ENCODE measurements around the gene RPL10A.
A peak's percentile ranks its signal among the peaks of the same experiment; 100 is the strongest.
"Not testable (repeated sequence)": the region's sequence is repeated elsewhere in the genome, so short reads cannot be mapped to it uniquely, and the experiment has no call there.

The RPL10A gene

DNA sequence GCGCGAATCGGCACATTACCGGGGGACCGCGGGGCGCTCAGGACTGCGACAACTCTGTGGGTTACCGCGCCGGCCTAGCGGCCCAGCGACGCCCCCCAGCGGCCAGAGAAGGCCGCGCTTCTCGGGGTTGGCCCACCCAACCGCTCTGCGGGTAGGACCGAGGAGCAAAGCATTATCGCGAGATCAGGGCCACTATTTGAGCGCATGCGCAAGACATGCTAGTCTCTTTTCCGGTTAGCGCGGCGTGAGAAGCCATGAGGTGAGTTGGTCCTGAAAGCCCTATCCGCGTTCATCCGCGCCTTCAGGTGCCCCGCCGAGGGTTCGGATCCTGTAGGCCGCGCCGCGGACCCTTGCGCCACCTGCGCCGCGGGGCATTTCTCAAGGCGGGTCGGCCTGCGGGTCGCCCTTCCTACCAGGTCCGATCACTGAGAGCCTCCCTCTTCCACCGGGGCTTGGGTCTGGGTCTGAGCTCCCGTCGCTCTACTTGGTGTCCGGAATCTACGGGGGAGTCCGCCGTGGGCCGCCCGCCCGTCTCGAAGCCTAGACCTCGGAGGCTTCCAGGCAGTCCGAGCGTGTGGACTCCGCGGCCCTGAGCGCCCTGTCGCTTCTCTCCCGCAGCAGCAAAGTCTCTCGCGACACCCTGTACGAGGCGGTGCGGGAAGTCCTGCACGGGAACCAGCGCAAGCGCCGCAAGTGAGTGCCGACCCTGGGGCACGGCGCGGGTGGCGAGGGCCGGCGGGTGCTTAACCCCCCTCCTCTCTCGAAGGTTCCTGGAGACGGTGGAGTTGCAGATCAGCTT, at the start of gene RPL10A:
Gene RPL10A, plus strand, starts transcription at position 221 of the 799 bp plus-strand sequence. Its CDS starts 34 bp downstream, at position 255.
- DNase-seq = peak; percentile 94

DNA sequence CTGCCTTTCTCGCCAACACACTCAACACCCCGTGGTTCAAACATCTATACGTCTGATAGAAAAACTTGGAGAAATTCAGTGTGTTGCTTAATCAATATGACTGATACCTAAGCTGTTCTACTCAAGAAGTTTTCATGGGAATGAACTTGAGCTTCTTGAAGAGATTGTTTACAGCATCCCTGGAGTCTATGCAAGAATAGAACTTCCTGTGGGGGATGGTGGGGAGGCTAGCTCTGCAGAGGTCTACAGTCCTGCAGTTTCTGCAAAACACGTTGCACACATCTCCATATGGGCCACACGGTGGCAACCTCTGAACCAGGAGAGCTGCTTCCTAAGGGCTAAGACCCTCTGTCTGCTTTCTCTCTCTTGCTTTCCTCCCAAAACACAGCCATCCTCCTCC, 48.8 kb upstream of the RPL10A start:
- no peak for DNase-seq

DNA sequence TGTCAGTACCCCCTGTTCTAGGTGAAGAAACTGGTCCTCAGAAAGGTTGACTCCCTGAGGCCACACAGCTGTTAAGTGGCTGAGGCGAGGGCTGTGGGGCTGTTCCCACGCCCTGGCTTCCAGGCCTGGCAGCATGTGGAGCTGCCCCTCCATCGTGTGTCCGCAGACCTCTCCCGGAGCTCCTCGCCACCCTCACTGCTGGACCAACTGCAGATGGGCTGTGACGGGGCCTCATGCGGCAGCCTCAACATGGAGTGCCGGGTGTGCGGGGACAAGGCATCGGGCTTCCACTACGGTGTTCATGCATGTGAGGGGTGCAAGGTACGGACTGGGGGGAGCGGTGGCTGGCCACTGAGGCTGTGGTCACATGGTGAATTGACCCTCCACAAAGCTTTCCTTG, 48.2 kb upstream of the RPL10A start:
- DNase-seq = no peak

DNA sequence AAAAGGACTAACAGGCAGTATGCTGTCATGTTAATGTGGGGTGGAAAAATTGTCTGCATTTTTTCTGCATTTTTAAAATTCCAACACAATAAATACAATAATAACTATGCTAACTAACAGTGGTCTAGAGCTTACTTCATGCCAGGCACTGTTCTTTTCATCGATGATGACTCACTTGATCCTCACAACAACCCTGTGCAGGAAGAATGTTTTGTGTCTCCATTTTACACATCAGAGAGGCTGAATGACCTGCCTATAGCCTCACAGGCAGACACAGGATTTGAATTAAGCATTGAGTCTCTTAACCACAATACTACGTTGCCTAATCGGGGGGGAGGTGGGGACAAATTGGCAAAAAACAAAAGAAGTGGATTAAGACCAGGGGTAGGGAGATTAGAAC, 42.9 kb upstream of the RPL10A start:
- no peak for DNase-seq

DNA sequence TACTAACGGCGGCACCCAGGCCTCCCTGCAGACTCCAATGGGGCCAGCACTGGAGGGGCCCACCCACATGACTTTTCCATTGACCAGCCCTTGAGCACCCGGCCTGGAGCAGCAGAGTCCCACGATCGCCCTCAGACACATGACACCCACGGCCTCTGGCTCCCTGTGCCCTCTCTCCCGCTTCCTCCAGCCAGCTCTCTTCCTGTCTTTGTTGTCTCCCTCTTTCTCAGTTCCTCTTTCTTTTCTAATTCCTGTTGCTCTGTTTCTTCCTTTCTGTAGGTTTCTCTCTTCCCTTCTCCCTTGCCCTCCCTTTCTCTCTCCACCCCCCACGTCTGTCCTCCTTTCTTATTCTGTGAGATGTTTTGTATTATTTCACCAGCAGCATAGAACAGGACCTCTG, 42.1 kb upstream of the RPL10A start:
- DNase-seq = no peak

DNA sequence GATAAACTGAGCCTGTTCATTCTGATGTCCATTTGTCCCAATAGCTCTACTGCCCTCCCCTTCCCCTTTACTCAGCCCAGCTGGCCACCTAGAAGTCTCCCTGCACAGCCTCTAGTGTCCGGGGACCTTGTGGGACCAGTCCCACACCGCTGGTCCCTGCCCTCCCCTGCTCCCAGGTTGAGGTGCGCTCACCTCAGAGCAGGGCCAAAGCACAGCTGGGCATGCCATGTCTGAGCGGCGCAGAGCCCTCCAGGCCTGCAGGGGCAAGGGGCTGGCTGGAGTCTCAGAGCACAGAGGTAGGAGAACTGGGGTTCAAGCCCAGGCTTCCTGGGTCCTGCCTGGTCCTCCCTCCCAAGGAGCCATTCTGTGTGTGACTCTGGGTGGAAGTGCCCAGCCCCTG, 40.8 kb upstream of the RPL10A start:
- no peak for DNase-seq

DNA sequence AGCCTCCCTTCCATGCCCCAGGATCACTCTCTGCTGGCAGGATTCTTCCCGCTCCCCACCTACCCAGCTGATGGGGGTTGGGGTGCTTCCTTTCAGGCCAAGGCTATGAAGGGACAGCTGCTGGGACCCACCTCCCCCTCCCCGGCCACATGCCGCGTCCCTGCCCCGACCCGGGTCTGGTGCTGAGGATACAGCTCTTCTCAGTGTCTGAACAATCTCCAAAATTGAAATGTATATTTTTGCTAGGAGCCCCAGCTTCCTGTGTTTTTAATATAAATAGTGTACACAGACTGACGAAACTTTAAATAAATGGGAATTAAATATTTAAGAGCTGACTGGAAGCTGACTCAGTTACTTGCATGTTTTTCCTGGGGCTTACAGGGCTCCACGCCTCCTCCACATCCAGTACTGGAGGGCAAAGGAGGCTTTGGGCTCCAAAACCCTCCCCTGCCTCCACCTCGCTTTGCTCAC, 40.3 kb upstream of the RPL10A start:
- no peak for DNase-seq

DNA sequence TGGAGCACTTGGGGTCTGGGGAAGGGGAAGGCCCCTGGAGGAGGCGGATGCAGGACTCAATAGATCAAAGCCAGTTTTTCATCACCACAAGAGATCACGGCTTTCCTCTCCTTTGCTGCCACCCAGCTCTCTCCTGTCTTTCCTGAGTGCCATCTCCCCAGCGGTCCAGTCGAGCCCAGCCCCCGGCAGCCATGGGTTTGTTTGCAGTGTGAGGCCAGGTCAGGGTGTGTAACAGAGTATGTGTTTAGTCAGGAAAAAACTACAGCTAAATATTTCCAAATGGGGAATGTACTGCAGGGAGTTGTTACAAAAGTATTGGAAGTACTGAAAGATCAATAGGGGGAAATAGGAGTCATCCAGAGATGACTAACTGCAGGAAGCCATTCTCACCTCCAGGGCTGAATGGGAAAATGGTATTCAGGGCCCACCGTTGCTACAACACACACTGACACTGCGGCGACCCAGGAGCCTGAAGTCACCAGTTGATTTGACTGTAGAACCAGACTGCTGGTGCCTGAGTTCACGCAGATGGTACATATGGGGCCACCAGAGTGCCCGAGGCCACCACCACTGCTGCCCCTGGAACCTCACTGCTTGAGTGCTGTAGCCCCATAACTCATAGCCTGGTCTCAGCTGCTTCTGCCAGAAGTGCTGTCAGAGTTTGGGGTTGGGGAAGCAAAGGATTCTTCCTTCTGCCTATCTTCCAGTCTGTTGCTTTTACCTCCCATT, 39.6 kb upstream of the RPL10A start:
- no peak for DNase-seq

DNA sequence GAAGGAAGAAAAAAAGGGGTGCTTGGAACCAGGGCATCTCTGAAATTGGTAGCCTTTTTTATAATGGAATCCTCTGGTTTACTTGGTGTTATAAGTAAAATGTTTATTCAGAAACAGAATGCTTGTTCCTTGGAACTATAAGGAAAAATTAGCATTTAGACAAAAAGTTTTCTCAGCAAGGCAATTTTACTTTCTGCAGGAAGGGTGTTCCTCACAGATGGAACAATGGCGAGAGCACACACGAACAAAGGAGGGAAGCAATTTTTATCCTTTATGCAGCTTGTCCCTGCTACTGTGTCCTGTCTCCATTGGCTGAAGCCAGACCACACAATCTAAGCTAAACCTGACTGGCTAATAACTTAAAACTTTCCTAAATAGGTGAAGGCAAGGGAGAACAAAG, 38.7 kb upstream of the RPL10A start:
- no peak for DNase-seq

DNA sequence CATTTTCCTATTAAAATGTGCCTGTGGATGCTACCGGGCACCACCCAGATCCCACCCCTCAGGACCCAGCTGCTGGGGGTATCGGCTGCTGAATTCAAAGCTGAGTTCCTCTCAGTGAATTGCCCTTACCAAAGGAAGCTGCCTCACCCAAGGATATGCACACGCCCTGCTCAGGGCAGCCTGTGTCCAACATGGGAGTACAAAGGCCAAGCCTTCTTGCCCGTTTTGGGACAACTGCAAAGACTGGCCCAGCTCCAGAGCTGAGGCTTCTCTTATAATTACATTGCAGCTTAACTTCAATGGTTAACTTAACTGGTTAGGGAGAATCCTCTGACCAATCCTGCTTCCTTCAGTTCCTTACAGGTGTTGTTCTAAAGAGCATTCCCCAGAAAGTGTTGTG, 35.9 kb upstream of the RPL10A start:
- DNase-seq = no peak

DNA sequence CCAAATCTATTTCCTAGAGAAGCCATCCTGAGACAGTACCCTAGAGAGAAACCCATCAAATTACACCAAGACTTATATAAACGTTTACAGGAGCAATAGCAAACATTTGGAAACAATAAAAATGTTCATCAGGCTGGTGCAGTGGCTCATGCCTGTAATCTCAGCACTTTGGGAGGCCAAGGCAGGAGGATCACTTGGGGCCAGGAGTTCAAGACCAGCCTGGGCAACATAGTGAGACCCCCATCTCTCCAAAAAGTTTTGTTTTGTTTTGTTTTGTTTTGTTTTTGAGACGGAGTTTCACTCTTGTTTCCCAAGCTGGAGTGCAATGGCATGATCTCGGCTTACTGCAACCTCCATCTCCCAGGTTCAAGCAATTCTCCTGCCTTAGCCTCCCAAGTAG, 35.5 kb upstream of the RPL10A start:
- DNase-seq = not testable (repeated sequence)

DNA sequence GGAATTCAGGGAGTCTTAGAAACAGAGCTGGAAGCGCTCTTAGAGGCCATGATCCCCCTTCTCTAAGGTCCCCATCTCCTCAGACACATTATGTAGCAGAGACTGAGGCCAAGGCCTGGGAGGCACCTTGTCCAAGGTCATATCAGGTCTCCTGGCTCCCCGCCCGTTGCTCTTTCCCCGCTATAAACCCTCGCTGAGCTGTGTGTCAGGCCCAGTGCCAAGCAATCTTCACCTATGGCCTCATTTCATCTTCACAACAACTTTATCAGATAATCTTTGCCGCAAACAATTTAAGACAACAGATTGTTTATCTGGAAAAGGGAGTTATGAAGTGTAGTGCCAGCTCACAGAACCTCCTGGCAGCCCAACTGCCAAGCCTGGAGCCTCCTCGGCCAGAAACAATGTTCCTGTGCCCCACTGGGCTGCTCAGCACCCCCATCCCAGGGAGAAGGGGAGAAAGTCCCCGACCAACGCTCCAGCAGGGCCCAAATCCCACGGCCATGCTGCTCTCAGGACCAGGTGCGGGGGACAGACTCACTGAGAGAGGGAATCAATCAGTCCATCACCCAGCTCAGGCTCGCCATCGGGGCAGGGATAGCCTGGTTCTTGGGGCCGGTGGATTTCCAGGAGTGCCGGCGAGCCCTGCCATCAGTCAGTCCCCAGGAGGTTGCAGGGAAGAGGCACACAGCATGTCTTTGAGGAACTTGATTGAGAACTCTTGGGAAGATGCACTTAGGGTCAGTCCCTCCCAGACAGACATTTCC, 32.9 kb upstream of the RPL10A start:
- DNase-seq = no peak

DNA sequence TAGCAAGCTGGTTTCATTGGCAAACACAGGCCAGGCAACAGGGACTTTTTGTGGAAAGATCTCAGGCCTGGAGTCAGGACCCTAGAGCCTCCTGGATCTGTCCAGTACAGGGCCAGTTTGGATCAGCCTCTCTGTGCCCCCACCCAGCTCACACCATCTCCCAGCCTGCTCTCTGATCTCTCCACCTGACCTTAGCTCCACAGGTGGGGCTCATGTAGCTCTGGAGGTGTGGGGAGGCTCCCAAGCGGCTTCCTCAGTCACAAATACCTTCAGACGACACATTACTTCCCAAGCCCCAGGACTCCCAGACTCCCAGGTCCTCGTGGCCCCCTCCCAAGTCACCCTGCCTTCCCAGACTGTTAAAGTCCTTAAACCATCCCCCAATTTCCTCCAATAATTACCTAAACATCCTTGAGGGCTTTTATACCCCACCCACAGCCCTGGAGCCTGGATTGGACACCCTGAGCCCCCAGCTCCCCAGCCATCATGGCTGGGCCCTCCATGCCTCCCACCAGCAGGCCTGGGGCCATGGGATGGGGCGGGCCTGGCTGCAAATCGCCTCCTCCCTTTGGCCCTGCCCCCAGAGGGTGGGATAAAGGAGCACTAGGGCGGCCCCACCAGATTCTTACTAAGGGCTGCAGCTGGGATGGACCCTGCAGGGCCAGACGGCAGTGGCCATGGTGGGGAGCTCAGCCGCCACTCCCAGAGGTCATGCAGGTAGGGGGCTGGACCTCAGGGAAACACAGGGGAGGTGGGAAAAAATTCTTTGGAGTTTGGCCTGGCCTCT, 31.9 kb upstream of the RPL10A start:
- DNase-seq = no peak

DNA sequence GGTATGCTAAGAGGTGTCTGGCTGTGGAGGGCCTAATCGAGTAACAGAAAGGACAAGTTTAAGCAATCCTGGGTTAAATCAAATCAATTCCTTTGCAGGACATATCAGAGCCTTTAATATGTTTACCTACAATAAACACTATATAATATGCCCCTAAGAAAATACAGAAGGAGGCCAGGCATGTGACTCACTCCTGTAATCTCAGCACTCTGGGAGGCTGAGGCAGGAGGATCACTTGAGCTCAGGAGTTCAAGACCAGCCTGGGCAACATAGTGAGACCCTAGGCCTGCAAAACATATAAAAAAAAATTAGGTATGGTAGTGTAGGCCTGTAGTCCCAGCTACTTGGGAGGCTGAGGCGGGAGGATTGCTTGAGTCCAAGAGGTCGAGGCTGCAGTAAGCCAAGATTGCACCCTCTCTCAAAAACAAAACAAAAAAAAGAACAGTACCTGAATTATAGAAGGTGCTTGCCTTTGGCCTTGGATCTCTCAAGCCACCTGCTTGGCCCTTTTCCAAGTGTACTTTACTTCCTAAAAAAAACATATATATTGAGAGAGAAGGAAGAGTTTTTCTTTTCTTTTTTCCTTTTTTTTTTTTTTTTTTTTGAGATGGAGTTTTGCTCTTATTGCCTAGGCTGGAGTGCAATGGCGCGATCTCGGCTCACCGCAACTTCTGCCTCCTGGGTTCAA, 29.7 kb upstream of the RPL10A start:
- DNase-seq = not testable (repeated sequence)

DNA sequence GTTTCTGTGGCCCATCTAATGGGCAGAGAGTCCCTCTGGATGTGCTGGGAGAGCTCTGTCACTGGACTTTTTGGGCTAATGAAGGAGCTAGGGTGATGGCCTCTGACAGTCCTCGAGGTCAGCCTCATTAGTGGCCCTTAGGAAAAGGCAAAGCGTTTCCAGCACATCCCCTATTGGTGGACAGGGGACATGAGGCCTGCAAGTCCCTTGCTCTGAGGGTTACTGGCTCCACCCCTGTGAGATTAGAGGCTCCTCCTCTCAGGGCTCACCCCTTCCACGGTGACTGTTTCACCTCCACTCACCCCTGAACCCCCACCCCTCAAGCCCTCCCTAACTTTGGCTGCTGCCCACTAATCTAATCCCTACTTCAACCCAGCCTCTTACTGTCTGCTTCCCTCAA, 28.9 kb upstream of the RPL10A start:
- no peak for DNase-seq

DNA sequence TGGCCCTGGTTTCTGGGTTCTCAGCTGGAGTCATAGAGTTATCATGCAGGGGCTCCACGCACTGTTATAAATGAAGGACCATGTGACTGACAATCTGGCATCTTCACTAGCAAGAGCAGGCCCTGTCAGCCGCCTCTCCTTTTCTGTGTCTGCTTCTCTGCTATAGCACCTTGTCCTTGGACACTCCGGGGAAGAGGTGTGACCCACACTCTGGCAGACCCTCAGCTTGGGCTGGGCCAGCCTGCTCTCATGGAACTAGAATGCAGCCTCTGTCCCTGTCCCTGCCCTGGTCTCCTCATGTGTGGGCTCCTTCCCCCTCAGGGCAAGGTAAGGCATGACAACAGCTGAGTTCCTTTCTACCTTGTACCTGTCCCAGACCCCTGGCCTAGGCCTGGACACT, 27.0 kb upstream of the RPL10A start:
- DNase-seq = no peak

DNA sequence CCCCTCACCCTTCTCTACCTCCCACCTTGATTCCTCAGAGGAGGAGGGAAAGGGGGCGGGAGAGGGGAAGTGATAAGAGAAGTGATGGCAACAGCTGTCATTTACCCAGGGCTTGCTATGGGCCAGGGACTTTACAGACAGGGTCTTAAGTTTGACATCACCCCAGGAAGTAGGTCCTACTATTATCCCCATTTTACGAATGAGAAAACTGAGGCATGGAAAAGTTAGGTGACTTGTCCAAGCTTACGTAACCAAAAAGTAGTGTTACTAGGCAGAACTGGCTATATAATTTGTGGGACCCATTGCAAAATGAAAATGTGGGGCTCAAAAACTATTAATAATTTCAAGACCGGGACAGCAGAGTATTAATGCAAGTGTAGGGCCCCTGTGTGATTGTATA, 26.6 kb upstream of the RPL10A start:
- no peak for DNase-seq

DNA sequence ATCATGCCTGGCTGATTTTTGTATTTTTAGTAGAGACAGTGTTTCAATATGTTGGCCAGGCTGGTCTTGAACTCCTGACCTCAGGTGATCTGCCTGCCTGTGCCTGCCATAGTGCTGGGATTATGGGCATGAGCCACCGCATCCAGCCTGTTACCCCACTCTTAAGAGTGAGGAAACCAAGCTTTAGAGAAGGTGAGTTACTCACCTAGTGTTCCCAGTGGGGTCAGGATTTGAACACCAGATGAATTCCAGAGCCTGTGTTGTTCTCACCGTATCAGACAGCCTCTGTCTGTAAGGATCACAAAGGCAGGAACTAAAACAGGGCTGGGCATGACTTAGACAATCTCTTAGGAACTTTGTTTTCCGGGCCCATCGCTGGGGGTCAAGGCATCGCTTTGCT, 25.5 kb upstream of the RPL10A start:
- no peak for DNase-seq

DNA sequence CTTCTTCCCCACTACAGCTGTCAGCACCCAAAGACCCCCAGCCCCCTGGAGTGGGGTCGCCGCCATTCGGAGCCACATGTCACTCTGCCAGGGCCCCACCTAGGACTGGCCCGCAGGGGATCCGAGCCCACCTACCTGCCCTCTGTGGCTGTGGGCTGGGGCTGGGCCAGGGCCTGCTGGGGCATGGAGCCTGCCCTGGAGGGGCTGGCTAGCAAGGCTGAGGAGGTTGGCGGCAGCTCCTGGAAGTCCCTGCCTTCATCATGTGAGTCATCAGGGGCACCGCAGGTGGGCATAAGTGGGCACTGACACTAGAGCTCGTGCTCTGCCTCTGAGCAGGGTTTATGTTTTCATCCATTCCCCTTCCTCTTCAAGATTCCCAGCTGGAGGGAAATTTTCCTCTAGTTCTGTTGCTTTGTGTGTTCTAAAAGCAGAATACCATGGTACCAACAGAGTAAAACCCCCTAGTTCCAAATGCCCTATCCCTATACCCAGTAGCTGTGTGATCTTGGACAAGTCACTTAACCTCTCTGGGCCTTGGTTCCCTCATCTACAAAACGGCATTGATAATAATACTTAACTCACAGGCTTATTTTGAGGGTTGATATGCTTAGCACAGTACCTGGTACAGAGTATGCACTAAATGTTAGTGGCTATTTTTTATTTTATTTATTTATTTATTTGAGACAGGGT, 24.7 kb upstream of the RPL10A start:
- DNase-seq = no peak

DNA sequence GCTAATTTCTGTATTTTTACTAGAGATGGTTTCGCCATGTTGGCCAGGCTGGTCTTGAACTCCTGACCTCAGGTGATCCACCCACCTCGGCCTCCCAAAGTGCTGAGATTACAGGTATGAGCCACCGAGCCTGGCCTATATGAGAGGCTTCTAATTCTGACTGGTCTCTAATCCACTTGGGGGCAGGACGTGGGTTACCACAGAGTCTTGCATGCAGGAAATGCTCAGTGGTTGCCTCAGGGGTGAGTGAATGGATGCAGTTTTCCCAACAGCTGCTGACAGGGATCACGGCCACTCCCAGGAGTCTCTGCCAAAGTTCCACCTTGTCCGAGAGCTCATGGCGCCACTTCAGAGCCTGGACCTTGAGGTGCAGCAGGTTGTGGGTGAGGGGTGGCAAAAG, 22.5 kb upstream of the RPL10A start:
- DNase-seq = no peak

DNA sequence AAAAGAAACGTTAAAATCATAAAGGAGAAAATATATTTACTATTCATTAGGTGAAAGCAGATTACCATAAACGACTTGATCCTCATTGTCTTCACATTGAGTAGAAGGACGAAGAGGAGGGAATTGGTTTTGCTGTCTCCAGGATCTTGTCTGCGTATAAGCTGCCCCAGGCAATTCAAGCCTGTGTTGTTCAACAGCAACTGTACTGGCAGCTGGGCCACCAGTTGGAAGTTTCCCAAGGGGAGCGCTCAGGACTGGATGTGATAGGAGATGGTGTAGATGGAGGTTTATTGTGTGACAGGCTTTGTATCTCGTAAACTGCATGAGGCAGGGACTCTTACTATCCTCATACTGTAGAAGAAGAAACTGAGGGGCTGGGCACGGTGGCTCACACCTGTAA, 20.0 kb upstream of the RPL10A start:
- no peak for DNase-seq
